GM12874 (cell line): ENCODE measurements around the gene COL4A1.

Experiments
- TF ChIP-seq, protein P1 (sequence below): IDR thresholded peaks from 2 replicates; pipeline ENCODE4 v1.5.1; 2011; ENCODE audit warnings: low read depth, mild to moderate bottlenecking, control low read depth, low read length, moderate library complexity; ENCODE audit not compliant: insufficient read depth

Gene COL4A1

DNA sequence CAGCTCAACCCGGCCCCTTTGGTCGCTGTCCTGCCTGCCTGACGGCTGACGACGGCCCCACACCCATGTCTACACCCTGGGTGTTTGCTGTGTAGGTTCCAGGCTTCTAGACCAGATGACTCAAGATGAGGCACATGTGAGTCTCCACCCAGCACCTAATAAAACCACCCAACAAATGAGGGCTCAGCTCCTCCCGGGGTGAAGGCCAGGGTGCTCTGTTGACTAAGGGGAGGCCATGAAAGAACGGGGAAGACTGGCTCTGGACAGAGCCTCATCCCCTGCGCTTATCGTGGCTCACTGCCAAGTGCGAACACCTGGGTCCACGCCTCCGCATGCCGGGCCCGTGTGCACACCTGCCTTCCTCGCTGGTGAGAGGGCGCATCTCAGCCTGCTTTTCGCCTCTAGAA is 39.7 kb upstream of the COL4A1 start:
- TF ChIP-seq, protein P1, sequence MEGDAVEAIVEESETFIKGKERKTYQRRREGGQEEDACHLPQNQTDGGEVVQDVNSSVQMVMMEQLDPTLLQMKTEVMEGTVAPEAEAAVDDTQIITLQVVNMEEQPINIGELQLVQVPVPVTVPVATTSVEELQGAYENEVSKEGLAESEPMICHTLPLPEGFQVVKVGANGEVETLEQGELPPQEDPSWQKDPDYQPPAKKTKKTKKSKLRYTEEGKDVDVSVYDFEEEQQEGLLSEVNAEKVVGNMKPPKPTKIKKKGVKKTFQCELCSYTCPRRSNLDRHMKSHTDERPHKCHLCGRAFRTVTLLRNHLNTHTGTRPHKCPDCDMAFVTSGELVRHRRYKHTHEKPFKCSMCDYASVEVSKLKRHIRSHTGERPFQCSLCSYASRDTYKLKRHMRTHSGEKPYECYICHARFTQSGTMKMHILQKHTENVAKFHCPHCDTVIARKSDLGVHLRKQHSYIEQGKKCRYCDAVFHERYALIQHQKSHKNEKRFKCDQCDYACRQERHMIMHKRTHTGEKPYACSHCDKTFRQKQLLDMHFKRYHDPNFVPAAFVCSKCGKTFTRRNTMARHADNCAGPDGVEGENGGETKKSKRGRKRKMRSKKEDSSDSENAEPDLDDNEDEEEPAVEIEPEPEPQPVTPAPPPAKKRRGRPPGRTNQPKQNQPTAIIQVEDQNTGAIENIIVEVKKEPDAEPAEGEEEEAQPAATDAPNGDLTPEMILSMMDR = no peak

DNA sequence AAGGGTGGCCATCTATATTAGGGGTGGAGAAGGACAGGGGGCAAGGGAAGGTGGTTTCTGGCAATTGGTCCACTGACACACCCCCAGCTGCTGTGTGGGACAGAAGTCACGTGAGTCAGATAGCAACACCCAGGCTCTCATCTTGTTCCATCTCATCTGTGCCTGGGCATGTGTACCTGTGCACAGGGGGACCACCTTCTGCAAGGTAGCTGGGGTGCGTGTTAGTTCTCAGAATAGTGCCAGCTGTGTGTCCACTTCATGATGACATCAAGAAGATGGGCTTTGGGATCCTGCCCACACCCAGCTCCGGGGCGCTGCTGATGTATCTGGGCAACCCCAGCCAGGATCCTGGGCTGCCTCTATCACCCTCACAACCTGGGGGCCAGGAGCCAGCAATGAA is 38.7 kb upstream of the COL4A1 start:
- TF ChIP-seq, protein P1 = no peak

DNA sequence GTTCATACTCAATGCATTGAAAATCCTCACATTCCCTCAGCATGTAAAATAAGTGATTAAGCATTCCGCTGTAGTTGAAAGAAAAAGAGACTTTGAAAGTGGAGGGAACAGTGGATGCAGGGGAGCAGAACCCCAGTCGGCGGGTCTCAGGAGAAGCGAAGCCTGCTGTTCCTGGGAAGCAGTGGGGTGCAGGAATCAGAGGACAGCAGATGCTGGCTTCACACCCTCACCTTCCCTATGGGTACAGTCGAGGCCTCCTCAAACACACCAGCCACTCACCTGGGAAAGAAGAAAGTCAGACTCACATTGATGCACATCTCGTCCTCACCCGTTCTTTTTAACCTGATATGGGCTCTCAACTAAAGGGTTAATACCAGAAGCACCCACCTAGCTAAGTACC is 38.3 kb upstream of the COL4A1 start:
- TF ChIP-seq, protein P1 = no peak

DNA sequence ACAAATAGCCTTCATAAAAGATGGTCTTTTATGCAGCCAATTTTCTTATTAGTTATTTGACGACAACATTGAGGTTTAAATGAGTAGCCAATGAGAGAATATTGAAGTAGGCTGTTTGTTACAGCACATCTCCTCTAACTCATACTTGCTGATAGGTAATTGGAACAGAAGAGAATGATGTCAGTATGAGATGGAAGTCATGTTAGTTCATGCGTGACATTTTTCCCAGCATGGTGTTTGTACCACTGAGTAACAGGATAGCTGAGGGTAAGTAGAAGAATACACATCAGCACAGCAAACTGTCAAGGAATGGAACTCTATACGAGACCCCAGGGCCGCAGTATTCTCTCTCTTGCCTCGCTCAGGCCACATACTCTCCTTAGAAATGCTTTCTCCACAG is 37.4 kb upstream of the COL4A1 start:
- TF ChIP-seq, protein P1 = no peak

DNA sequence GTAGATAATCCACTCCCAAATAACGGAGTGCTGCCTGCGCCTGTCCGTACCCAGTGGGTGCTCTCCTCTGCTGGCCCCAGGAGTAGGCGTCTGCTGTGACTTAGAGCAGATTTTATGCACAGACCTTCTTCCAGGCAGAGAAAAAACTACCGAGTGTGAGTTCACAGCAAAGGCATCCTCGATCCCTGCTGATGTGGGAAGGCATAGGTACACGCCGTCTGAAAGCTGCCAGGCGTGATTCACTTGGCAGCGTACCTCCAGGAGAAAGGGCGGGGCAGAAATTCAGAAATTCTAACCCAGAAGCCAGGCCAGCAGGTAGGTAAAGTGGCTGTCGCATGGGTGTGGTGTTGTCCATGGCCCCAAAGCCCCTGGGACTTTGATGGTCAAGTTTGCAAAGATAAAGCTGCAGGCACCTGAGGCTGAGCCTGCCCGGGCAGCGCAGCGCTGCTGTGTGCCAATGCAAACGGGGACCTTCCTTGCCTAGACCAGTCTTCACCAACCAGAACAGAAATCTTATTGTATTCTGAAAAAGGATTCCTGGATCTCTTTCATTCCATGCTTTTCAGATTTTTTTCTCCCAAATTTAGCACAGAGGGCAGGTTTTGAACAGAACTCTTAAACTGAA is 36.4 kb upstream of the COL4A1 start:
- TF ChIP-seq, protein P1 = no peak

DNA sequence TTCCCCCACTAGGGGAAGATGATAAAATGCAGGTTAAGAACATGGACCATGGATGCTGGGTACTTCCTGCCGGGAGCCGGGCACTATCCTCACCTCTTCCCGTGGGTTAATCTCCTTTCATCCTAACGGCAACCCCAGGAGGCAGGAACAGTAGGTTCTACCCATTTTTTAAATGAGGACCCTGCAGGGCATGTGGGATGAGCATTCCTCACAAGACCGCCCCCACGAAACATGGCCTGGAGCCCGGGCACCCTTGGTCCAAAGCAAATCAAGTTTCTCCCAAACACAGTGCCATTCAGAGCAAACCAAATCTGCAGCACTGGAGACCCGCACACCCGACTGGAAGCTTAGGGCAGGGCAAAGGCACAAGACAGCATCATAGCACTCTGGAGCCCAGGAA is 35.5 kb upstream of the COL4A1 start:
- TF ChIP-seq, protein P1 = no peak

DNA sequence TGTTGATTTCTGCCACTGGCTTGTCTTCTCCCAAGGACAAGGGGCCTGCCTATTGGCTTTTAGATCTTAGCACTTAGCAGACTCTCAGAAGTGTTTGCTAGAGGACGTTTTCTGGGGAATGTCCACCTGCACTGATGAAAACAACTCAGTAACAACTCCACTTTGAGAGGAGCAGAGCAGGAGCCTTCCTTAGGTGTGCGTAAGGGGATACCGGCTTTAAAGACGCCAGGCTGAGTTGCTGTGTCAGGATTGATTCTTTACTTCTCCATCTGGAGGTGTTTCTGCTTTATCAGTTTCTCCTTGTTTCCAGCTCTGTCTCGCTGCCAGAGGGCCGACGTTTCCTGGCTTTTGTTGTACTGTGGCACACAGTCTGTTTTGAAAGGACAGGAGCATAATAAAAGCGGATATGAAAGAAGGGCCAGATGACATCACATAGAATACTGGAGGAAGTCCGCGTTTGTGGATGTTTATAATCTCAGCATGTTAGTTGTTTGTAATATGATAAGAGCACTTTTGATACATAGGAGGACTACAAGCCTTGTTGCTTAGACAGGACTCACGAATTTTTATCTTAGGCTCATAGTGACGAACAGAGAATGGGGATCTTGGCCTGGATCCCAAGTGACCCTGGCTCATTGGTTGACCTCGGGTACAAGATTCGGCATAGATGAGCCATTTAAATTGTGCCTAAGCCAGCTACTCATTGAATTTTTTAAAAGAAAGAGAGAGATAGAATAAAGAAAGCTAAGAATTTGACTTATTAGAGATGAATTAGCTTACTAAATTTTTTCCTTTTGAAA is 34.7 kb upstream of the COL4A1 start:
- TF ChIP-seq, protein P1 = no peak
